ENCODE data around the gene GPR153. TPM values are rescaled to one million over a fixed set of nuclear protein-coding genes. Genes with fewer than 3 reads are reported as not detected.
"Not testable (repeated sequence)": the region's sequence is repeated elsewhere in the genome, so short reads cannot be mapped to it uniquely, and the experiment has no call there.

The GPR153 gene
- 1 to 10 TPM; 3.9 to 4.4 TPM for total RNA-seq

DNA sequence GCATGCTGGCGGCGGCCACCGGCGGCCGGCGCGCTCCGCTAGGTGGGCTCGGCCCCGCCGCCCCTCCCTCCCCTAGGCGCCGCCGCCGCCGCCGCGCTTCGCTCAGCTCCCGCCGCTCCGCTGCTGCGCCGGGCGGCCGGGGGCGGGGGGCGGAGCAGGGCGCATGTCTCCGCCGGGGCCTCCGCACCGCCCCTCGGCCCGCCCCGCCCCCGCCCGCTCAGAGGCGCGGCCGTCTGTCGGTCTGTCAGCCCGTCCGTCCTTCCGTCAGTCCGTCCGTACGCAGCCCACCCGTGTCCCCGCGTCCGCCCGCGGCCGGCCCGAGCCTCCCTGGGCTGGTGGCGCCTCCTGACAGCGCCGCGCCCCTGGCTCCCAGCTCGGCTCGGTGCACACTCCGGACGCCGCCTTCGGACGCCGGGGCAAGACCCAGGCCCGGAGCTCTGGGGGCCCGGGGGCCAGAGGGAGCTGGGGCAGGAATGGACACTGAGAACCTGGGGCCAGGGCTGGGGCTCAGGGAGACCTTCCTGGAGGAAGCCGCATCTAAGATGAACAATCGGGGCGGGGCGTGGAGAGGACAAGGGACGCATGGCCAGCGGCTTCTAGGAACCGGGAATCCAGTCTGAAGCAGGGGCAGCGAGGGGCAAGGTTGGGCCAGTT is at the start of gene GPR153:
GPR153 (minus strand) TSS at position 138 of the 654 bp plus-strand sequence. CDS start 6,193 bp downstream, outside the sequence.
- no peaks in the 10 kb centered on the region for H3K36me3 Mint-ChIP-seq (ENCODE audit: low read depth)
- peak within 1 kb of the TSS; percentile 56 for H3K4me3 Mint-ChIP-seq
- peaks cover 40% of the 10 kb centered on the region for H3K4me1 Mint-ChIP-seq
- H3K9me3 Mint-ChIP-seq = no peaks in the 10 kb centered on the region
- DNase-seq = peak; percentile 48
- ChIA-PET POLR2A (no interaction called here), CTCF (interaction anchor here (4.0 kb wide), 1 partner anchor 14 kb away, joined by 18 read pairs; no protein-coding TSS in a partner anchor)
- peaks cover 14% of the 10 kb centered on the region for H3K27me3 Mint-ChIP-seq
- H3K27ac Mint-ChIP-seq = no peak within 1 kb of the TSS

DNA sequence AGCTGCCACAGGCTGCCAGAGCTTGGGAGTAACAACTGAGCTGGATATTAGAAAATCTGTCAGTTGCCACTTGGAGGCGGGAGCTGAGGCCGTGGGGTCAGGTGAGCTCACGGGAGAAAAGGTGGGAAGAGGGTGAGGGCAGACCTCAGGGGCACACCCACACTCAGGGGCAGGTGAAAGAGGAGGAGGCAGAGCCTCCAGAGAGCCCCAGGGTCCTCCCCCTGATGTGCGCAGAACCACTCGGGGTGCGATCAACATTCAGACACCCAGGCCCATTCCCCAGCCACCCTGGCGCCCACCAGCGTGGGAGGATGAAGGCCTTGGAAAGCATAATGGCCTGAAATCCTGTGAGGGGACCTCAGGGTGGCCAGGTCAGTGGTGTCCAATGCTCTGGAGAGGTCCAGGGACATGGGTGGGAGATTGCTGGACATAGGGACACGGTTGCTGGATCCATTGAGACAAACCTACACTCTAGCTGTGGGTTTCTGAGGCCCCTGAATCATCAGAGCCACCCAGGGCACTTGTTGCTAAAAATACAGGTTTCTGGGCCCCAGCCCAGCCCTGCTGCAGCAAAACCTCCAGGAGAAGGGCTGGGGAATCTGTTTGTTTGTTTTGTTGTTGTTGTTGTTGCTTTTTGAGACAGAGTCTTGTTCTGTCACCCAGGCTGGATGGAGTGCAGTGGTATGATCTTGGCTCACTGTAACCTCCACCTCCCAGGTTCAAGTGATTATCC is 49.4 kb upstream of the GPR153 start:
- no peak overlapping the region for H3K27ac Mint-ChIP-seq
- H3K9me3 Mint-ChIP-seq = no peaks in the 10 kb centered on the region
- CTCF ChIA-PET = no interaction called here
- H3K36me3 Mint-ChIP-seq (ENCODE audit: low read depth) = peaks cover 26% of the 10 kb centered on the region
- H3K4me3 Mint-ChIP-seq = no peak overlapping the region
- H3K27me3 Mint-ChIP-seq = no peaks in the 10 kb centered on the region
- DNase-seq = no peak
- POLR2A ChIA-PET = no interaction called here
- no peaks in the 10 kb centered on the region for H3K4me1 Mint-ChIP-seq

GRCh38 chr1:6309564-6309963 is 48.7 kb upstream of the GPR153 start:
- CTCF ChIA-PET = no interaction called here
- no peak overlapping the region for H3K27ac Mint-ChIP-seq
- H3K27me3 Mint-ChIP-seq = no peaks in the 10 kb centered on the region

GRCh38 chr1:6308449-6308848 is 47.6 kb upstream of the GPR153 start:
- no peak for DNase-seq
- H3K36me3 Mint-ChIP-seq (ENCODE audit: low read depth) = peaks cover 26% of the 10 kb centered on the region
- no peaks in the 10 kb centered on the region for H3K4me1 Mint-ChIP-seq
- ChIA-PET POLR2A (no interaction called here), CTCF (no interaction called here)
- no peak overlapping the region for H3K27ac Mint-ChIP-seq
- H3K27me3 Mint-ChIP-seq = no peaks in the 10 kb centered on the region
- H3K4me3 Mint-ChIP-seq = no peak overlapping the region
- H3K9me3 Mint-ChIP-seq = no peaks in the 10 kb centered on the region

More at GRCh38 chr1:6309564-6309963, 48.7 kb upstream of the GPR153 start:
- Mint-ChIP-seq H3K4me3 (no peak overlapping the region), H3K9me3 (no peaks in the 10 kb centered on the region), H3K4me1 (no peaks in the 10 kb centered on the region), H3K36me3 (ENCODE audit: low read depth) (peaks cover 26% of the 10 kb centered on the region)
- DNase-seq = no peak
- POLR2A ChIA-PET = no interaction called here

DNA sequence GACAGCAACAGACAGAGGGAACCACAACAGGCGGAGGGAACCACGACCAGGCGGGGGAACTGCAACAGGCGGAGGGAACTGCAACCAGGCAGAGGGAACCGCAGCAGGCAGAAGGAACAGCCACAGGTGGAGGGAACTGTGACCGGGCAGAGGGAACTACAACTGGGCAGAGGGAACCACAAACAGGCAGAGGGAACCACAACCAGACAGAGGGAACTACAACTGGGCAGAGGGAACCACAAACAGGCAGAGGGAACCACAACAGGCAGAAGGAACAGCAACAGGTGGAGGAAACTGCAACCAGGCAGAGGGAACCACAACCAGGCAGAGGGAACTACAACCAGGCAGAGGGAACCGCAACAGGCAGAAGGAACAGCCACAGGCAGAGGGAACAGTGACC is 46.8 kb upstream of the GPR153 start:
- H3K4me3 Mint-ChIP-seq, H3K9me3 Mint-ChIP-seq, H3K27me3 Mint-ChIP-seq, H3K4me1 Mint-ChIP-seq, H3K27ac Mint-ChIP-seq, CTCF ChIA-PET, POLR2A ChIA-PET, DNase-seq: not testable (repeated sequence)
- H3K36me3 Mint-ChIP-seq (ENCODE audit: low read depth) = peaks cover 26% of the 10 kb centered on the region

GRCh38 chr1:6307099-6307498 is 46.2 kb upstream of the GPR153 start:
- POLR2A ChIA-PET = no interaction called here
- Mint-ChIP-seq H3K36me3 (ENCODE audit: low read depth) (peaks cover 26% of the 10 kb centered on the region), H3K4me1 (no peaks in the 10 kb centered on the region), H3K27ac (no peak overlapping the region), H3K4me3 (no peak overlapping the region), H3K9me3 (no peaks in the 10 kb centered on the region), H3K27me3 (no peaks in the 10 kb centered on the region)
- no peak for DNase-seq
- CTCF ChIA-PET = no interaction called here

GRCh38 chr1:6303397-6304012 is 42.6 kb upstream of the GPR153 start:
- Mint-ChIP-seq H3K27me3 (no peaks in the 10 kb centered on the region), H3K4me3 (no peak overlapping the region)

DNA sequence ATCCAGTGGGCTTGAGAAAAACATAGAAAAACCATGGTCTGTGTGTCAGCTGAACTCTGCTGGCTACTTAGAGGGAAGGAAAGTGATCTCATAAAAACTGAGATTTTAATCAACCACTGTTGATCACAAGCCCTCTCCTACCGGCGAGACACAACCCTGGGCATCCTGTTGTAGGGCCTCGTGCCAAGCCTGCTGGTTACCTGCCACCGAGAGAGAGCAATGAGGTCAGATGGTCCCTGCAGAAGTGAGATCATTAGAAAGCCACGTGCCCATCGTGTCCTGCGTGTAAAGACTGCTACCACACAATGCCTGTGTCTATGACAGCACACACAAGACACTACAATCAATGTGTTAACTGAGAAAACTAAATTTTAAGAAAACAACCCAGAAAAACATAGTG is 41.7 kb upstream of the GPR153 start:
- ChIA-PET POLR2A (no interaction called here), CTCF (no interaction called here)
- Mint-ChIP-seq H3K4me3 (no peak overlapping the region), H3K9me3 (no peaks in the 10 kb centered on the region), H3K36me3 (ENCODE audit: low read depth) (peaks cover 16% of the 10 kb centered on the region), H3K4me1 (no peaks in the 10 kb centered on the region), H3K27ac (no peak overlapping the region), H3K27me3 (no peaks in the 10 kb centered on the region)
- DNase-seq = no peak

More at GRCh38 chr1:6303397-6304012, 42.6 kb upstream of the GPR153 start:
- CTCF ChIA-PET = no interaction called here
- POLR2A ChIA-PET = no interaction called here
- Mint-ChIP-seq H3K4me1 (no peaks in the 10 kb centered on the region), H3K36me3 (ENCODE audit: low read depth) (peaks cover 23% of the 10 kb centered on the region), H3K27ac (no peak overlapping the region), H3K9me3 (no peaks in the 10 kb centered on the region)
- DNase-seq = no peak

DNA sequence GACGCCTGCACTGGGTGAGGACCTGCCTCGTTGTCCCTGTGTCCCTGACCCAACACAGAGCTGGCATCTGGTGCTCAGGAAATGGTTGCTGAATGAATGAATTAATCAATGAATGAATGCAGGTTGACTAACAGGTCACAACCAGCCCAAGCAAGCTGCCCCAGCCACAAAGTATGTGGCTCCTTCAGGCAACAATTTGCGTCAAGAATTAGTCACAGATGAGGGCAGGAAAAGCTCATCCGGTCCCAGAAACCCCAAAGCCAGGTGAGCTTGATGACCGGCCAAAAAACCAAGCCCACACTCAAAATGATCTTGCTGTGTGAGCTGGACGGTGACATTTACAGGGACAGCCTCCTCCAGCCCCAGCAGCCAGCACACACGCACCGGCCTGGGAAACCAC is 40.6 kb upstream of the GPR153 start:
- POLR2A ChIA-PET = no interaction called here
- Mint-ChIP-seq H3K9me3 (no peaks in the 10 kb centered on the region), H3K27me3 (no peaks in the 10 kb centered on the region), H3K4me1 (no peaks in the 10 kb centered on the region), H3K27ac (no peak overlapping the region), H3K4me3 (no peak overlapping the region), H3K36me3 (ENCODE audit: low read depth) (peaks cover 7% of the 10 kb centered on the region)
- DNase-seq = no peak
- CTCF ChIA-PET = interaction anchor here (0.6 kb wide), 1 partner anchor 269 kb away, joined by 3 read pairs; no protein-coding TSS in a partner anchor

DNA sequence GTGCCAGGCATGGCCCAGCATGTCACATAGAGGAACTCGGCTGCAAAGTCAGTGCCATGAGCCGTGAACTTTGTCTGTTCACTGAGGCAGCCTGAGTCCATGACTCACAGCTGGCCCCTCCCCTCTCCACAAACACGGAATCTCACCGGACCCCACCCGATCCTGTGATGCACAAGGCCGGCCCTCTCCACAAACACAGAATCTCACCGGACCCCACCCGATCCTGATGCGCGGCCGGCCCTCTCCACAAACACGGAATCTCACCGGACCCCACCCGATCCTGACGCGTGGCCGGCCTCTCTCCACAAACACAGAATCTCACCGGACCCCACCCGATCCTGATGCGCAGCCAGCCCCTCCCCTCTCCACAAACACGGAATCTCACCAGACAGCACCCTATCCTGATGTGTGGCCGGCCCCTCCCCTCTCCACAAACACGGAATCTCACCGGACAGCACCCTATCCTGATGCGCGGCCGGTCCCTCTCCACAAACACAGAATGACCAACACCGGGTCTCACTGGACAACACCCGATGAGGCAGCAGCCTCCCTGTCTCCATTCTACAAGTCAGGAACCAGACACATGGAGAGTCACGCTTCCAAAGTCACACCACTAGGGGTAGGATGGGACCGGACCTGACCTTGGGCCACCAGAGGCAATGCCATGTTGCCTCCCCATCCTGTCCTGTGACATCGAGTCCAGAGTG is 39.6 kb upstream of the GPR153 start:
- CTCF ChIA-PET = interaction anchor here (0.6 kb wide), 1 partner anchor 270 kb away, joined by 3 read pairs; no protein-coding TSS in a partner anchor
- Mint-ChIP-seq H3K36me3 (ENCODE audit: low read depth) (peaks cover 2% of the 10 kb centered on the region), H3K4me3 (no peak overlapping the region), H3K27me3 (no peaks in the 10 kb centered on the region), H3K9me3 (no peaks in the 10 kb centered on the region), H3K4me1 (no peaks in the 10 kb centered on the region), H3K27ac (no peak overlapping the region)
- POLR2A ChIA-PET = no interaction called here
- DNase-seq = no peak

DNA sequence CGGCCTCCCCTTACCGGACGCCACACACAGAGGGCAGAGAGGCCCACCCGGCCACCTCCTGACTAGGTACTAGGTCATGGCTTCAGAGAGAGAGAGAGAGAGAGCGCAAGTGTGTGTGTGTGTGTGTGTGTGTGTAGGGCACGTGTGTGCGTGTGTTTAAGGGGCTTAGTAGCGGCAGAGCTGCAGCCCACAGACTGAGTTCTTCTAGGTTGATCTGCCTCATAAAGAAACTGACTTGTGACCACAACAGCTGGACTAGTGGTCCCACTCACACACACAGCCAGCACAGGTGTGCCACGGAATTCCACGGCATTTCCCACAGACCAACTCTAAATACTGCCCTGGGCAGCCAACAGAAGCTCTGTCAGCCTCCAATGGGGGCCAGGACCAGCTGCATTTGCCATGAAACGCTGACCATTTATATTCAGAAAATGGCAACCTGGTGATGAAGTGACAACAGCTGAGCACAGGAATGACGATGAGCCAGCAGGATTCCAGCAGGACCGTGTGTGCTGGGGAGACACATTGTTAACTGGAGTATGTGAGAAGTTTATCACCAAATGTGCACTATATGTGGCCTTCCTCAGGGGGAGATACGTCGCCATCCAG is 38.8 kb upstream of the GPR153 start:
- H3K4me1 Mint-ChIP-seq = peaks cover 2% of the 10 kb centered on the region
- ChIA-PET CTCF (no interaction called here), POLR2A (no interaction called here)
- H3K27ac Mint-ChIP-seq = no peak overlapping the region
- no peaks in the 10 kb centered on the region for H3K9me3 Mint-ChIP-seq
- no peaks in the 10 kb centered on the region for H3K27me3 Mint-ChIP-seq
- no peak overlapping the region for H3K4me3 Mint-ChIP-seq
- no peak for DNase-seq
- H3K36me3 Mint-ChIP-seq (ENCODE audit: low read depth) = peaks cover 2% of the 10 kb centered on the region

DNA sequence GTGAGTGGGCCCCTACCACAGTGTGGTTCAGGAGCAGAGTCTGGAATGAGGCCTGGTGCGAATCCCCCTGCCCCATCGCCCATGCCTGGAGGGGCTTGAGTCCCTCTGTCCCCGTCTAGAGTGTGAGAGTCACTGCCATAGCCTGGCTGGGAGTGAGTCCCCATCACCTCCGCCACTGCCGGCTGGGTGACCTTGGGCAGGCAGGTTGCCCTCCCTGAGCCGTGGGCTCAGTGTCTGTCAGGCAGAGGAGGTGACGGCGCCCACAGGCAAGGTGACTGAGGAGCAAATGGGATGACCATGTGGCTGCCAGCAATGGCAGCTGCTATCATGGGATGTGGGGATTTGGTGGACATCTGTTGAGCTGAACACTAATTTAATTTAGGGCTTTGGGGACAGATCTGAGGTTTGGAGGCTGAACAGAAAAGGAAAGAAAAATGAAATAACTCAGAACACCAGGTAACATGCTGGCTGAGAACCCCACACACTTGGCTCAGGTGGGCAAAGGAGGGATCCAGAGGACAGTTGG is 38.1 kb upstream of the GPR153 start:
- POLR2A ChIA-PET = no interaction called here
- H3K4me3 Mint-ChIP-seq = no peak overlapping the region

DNA sequence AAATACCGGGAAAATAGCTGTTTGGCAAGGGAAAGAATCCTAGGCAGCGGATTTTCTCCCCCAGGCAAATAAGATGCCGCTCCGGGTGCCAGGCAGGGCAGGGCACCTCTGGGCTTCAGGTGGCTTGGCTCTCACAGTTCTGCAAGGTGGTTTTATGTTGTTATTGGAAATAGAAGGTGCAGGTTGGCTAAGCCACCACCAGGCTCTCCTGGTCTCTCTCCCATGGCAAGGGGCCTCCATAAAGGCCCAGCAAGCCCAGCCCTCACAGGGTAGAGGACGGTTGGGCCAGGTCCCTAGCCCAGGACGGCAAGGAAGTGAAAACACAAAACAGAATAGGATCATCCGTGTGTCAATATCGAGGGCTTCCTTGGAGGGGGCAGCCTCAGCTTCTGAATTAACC is 37.6 kb upstream of the GPR153 start:
- Mint-ChIP-seq H3K36me3 (ENCODE audit: low read depth) (peaks cover 8% of the 10 kb centered on the region), H3K4me1 (peaks cover 6% of the 10 kb centered on the region), H3K27ac (no peak overlapping the region), H3K27me3 (no peaks in the 10 kb centered on the region), H3K9me3 (no peaks in the 10 kb centered on the region), H3K4me3 (no peak overlapping the region)
- DNase-seq = no peak
- ChIA-PET POLR2A (no interaction called here), CTCF (no interaction called here)

More for the DNA sequence above, 38.1 kb upstream of the GPR153 start:
- DNase-seq = no peak
- Mint-ChIP-seq H3K27me3 (no peaks in the 10 kb centered on the region), H3K27ac (no peak overlapping the region), H3K4me1 (peaks cover 6% of the 10 kb centered on the region), H3K9me3 (no peaks in the 10 kb centered on the region), H3K36me3 (ENCODE audit: low read depth) (peaks cover 7% of the 10 kb centered on the region)
- CTCF ChIA-PET = no interaction called here
